Measurements from ENCODE around the gene LRRC4. TPM values are rescaled to one million over a fixed set of nuclear protein-coding genes. Genes with fewer than 3 reads are reported as not detected.

Gene LRRC4
- polyA plus RNA-seq, 1 donor, result 2.1 TPM

DNA sequence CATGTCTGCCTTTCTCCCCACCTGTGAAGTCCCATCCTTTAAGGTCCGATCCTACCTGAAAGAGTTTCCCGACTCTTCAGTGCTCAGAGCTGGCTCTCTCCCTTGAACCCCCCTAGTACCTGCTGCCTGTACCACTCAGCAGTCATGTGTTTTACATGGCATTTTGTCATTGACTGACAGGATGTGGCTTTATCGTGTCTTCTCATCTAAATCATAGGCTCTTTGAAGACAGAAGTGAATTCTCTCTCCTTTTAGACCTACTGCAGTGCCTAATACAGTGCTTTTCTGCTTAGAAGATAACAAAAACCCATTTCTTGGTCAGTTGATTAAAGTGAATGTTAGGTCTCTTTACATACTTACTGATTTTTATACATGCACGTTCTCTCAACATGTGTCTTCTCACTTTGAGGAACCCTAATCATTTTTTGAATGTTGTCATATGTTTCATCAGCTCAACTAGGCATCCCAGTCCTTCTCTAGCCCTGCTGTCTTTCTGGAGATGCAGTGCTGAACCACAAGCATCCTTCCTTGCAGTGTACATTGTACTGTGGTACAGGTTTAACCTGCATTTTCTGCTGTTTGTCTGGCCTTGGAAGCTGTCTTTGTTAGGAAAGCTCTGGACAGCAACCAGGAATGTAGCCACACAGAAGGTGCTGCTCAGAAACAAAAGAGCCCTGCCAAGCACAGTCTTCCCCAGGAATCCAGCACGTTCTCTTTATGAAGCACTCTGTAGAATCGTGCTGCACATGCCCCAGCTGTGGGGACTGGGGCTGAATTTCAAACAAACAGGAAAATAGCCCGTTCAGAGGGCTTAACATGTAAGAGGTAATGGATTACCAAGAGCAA lies 28.1 kb upstream of the LRRC4 start:
- no peaks in the 10 kb centered on the region for H3K27me3 ChIP-seq (ENCODE audit: control insufficient read depth, insufficient read depth, low read length)
- H3K27ac ChIP-seq (ENCODE audit: low read length), result no peak overlapping the region
- 53% methylated on average over 2 of the region's 7 CpGs for WGBS (ENCODE audit: insufficient coverage, low lambda C conversion rate)
- no peaks in the 10 kb centered on the region for H3K4me1 ChIP-seq (ENCODE audit: control insufficient read depth, insufficient read depth, low read length)
- H3K36me3 ChIP-seq (ENCODE audit: control insufficient read depth, insufficient read depth, low read length), result peaks cover 6% of the 10 kb centered on the region
- DNase-seq, result no peak
- no peaks in the 10 kb centered on the region for H3K9me3 ChIP-seq (ENCODE audit: control insufficient read depth, low read depth, low read length)
- H3K4me3 ChIP-seq (ENCODE audit: low read length), result no peak overlapping the region

DNA sequence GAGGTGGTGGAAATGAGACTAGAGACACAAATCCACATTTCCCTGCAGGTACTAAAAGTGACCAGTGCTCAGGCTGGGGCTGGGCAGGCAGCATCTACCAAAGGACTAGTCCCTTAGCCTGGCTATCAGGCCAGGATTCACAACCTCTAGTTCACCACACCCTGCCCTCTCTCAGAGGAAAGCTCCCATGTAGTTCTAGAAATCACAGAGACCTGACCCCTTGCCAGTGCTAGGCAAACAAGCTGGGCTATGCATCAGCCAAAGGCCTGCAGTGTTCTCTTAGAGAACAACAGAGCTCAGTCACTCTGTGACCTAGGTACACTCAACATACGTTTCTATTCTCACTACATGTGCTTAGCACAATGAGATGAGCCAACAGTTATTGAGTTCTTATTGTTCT lies 26.7 kb upstream of the LRRC4 start:
- Histone ChIP-seq H3K4me1 (ENCODE audit: control insufficient read depth, insufficient read depth, low read length) (no peaks in the 10 kb centered on the region), H3K36me3 (ENCODE audit: control insufficient read depth, insufficient read depth, low read length) (peaks cover 5% of the 10 kb centered on the region), H3K9me3 (ENCODE audit: control insufficient read depth, low read depth, low read length) (no peaks in the 10 kb centered on the region), H3K4me3 (ENCODE audit: low read length) (no peak overlapping the region), H3K27me3 (ENCODE audit: control insufficient read depth, insufficient read depth, low read length) (no peaks in the 10 kb centered on the region), H3K27ac (ENCODE audit: low read length) (no peak overlapping the region)
- DNase-seq, result no peak
- no CpG with 5 or more reads among the region's 1 CpG for WGBS (ENCODE audit: insufficient coverage, low lambda C conversion rate)

DNA sequence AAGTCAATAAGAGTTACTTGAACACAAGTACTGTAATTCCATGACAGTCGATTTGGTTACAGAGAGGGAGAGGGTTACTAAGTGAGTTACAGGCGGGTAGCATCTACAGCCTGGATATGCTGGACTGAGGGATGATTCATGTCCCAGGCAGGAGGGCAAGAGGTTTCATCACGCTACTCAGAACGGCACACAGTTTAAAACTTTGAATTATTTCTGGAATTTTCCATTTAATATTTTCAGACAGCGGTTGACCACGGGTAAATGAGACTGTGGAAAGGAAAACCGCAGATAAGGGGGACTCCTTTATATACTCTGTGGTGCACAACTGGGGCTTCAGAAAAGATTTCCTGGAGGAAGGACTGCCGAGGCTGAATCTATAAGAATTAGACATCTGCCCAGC lies 25.7 kb upstream of the LRRC4 start:
- no peaks in the 10 kb centered on the region for H3K27me3 ChIP-seq (ENCODE audit: control insufficient read depth, insufficient read depth, low read length)
- H3K4me1 ChIP-seq (ENCODE audit: control insufficient read depth, insufficient read depth, low read length), result no peaks in the 10 kb centered on the region
- no peak for DNase-seq
- H3K4me3 ChIP-seq (ENCODE audit: low read length), result no peak overlapping the region
- H3K36me3 ChIP-seq (ENCODE audit: control insufficient read depth, insufficient read depth, low read length), result peaks cover 5% of the 10 kb centered on the region
- H3K27ac ChIP-seq (ENCODE audit: low read length), result no peak overlapping the region
- no peaks in the 10 kb centered on the region for H3K9me3 ChIP-seq (ENCODE audit: control insufficient read depth, low read depth, low read length)
- 80% methylated on average over 1 of the region's 8 CpGs for WGBS (ENCODE audit: insufficient coverage, low lambda C conversion rate)

DNA sequence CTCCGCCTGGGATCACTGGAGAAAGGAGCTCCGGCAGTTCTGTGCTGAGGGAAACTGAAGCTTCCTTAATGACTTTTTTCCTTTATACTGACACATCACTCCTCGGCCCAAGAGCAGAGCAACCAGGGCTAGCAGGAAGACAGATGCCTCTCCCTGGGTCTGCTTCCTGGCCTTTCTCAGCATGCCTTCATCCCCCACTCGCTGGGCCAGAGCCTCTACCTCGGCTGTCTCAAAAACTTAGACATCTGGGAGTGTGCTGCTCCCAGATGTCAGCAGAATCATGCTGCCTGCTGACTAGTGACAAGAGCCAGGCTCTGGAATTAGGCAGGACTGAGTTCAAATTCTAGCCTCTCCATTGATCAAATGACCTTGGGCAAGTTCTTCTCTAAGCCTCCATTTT lies 24.4 kb upstream of the LRRC4 start:
- H3K27ac ChIP-seq (ENCODE audit: low read length), result no peak overlapping the region
- H3K4me3 ChIP-seq (ENCODE audit: low read length), result no peak overlapping the region
- H3K36me3 ChIP-seq (ENCODE audit: control insufficient read depth, insufficient read depth, low read length), result peaks cover 5% of the 10 kb centered on the region
- H3K27me3 ChIP-seq (ENCODE audit: control insufficient read depth, insufficient read depth, low read length), result no peaks in the 10 kb centered on the region
- H3K9me3 ChIP-seq (ENCODE audit: control insufficient read depth, low read depth, low read length), result no peaks in the 10 kb centered on the region
- no peaks in the 10 kb centered on the region for H3K4me1 ChIP-seq (ENCODE audit: control insufficient read depth, insufficient read depth, low read length)
- DNase-seq, result no peak
- WGBS (ENCODE audit: insufficient coverage, low lambda C conversion rate), result 63% methylated on average over 2 of the region's 5 CpGs

DNA sequence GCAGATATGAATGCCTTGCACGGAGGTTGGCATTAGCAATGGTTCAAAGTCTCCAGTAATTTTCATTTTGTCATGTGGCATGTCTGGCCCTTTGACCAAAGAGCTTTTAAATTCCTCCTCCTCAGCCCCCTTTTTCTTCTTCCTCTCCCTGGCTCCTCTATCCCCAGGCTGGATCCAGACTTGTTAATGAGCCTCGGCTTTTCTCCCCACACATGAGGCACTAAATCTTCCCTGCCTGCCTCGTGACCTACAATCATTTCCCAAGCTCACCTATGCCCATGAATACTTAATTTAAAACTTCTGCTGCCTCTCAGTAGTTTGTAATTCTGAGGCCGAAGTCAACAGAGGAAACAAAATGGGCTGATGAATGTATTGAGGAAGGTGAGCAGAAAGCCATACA lies 23.3 kb upstream of the LRRC4 start:
- DNase-seq, result no peak
- Histone ChIP-seq H3K4me3 (ENCODE audit: low read length) (no peak overlapping the region), H3K4me1 (ENCODE audit: control insufficient read depth, insufficient read depth, low read length) (no peaks in the 10 kb centered on the region), H3K27ac (ENCODE audit: low read length) (no peak overlapping the region), H3K36me3 (ENCODE audit: control insufficient read depth, insufficient read depth, low read length) (peaks cover 5% of the 10 kb centered on the region), H3K9me3 (ENCODE audit: control insufficient read depth, low read depth, low read length) (no peaks in the 10 kb centered on the region), H3K27me3 (ENCODE audit: control insufficient read depth, insufficient read depth, low read length) (no peaks in the 10 kb centered on the region)
- 100% methylated on average over 2 of the region's 4 CpGs for WGBS (ENCODE audit: insufficient coverage, low lambda C conversion rate)

DNA sequence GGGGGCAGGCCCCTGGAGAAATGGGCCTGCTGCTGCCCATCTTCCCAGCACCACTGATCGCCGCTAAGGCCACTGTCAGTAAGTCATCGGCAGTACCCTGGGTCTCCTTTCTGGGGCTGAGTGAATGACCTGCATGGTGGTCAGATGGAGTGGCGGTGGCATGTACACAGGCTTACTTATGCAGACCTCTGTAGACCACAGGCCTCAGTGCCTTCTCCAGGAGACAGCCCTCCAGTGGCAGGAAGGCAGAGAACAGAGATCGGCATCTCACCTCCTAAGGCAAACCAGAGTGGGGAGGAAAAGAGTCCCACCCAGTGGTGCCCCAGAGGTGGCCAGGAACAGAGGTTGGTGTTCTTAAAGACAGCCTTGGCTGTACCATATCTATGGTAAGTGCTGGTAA lies 22.8 kb upstream of the LRRC4 start:
- no CpG with 5 or more reads among the region's 5 CpGs for WGBS (ENCODE audit: insufficient coverage, low lambda C conversion rate)
- Histone ChIP-seq H3K27me3 (ENCODE audit: control insufficient read depth, insufficient read depth, low read length) (no peaks in the 10 kb centered on the region), H3K27ac (ENCODE audit: low read length) (no peak overlapping the region), H3K9me3 (ENCODE audit: control insufficient read depth, low read depth, low read length) (no peaks in the 10 kb centered on the region), H3K4me3 (ENCODE audit: low read length) (no peak overlapping the region), H3K4me1 (ENCODE audit: control insufficient read depth, insufficient read depth, low read length) (no peaks in the 10 kb centered on the region), H3K36me3 (ENCODE audit: control insufficient read depth, insufficient read depth, low read length) (peaks cover 5% of the 10 kb centered on the region)
- DNase-seq, result no peak

DNA sequence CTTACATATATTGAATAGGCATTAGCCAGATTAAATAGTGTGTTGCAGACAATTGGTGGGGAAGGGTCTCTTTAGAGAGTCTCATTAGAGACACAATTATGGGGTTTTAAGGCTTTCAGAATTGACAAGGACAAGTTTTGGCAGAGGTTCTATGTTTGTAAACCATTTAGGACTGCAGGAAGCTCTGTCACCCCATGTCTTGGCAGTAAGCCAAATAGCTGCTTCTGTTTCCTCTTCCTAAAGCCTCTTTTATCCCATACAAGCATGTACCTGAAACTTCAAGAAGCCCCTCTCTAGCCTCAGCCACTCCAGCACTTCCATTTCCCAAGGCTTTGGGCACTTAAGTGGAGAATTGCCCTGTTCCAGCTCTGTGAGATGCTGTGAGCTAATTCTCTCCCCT lies 21.8 kb upstream of the LRRC4 start:
- no peak for DNase-seq
- no peaks in the 10 kb centered on the region for H3K9me3 ChIP-seq (ENCODE audit: control insufficient read depth, low read depth, low read length)
- H3K4me3 ChIP-seq (ENCODE audit: low read length), result no peak overlapping the region
- H3K4me1 ChIP-seq (ENCODE audit: control insufficient read depth, insufficient read depth, low read length), result no peaks in the 10 kb centered on the region
- H3K36me3 ChIP-seq (ENCODE audit: control insufficient read depth, insufficient read depth, low read length), result peaks cover 5% of the 10 kb centered on the region
- no peaks in the 10 kb centered on the region for H3K27me3 ChIP-seq (ENCODE audit: control insufficient read depth, insufficient read depth, low read length)
- H3K27ac ChIP-seq (ENCODE audit: low read length), result no peak overlapping the region

DNA sequence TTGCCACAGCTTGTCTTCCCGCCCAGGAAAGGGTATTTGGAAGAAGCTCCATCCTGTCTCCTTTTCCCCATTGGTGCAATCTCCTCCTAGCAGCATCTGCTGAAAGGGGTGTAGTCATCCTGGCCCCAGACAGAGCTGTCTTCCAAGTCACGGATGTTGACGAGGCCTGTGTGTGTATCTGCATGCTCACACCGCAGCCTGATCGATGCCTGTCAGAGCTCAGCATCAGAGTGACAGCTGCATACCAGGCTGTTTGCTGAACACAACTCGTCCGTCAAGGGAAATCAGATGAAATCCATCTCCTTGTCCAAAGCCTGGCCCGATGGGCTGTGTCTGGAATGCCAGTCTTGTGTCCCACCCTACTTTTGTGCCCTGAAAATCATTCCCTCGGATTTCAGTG lies 21.2 kb upstream of the LRRC4 start:
- WGBS (ENCODE audit: insufficient coverage, low lambda C conversion rate), result 100% methylated on average over 1 of the region's 9 CpGs
- Histone ChIP-seq H3K27me3 (ENCODE audit: control insufficient read depth, insufficient read depth, low read length) (no peaks in the 10 kb centered on the region), H3K4me3 (ENCODE audit: low read length) (no peak overlapping the region), H3K9me3 (ENCODE audit: control insufficient read depth, low read depth, low read length) (no peaks in the 10 kb centered on the region), H3K4me1 (ENCODE audit: control insufficient read depth, insufficient read depth, low read length) (no peaks in the 10 kb centered on the region), H3K27ac (ENCODE audit: low read length) (no peak overlapping the region), H3K36me3 (ENCODE audit: control insufficient read depth, insufficient read depth, low read length) (peaks cover 5% of the 10 kb centered on the region)
- DNase-seq, result no peak

DNA sequence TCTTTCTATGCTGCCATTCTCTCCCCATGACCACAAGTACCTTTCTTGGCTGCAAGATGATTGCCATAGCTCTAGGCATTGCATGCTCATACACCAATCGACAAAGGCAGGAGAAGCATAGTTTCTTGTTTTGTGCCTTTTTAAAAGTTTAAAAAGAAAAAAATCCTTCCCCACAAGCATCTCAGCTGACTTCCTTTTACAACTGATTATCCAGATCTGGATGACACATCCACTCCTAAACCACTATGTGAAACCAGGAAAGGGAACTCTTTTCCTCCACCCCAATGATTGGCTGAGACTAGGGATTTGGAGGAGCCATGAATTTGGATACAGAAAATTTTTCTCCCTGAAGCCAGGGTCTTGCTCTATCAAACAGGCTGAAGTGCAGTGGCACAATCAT lies 14.5 kb upstream of the LRRC4 start:
- no CpG with 5 or more reads among the region's 1 CpG for WGBS (ENCODE audit: insufficient coverage, low lambda C conversion rate)

DNA sequence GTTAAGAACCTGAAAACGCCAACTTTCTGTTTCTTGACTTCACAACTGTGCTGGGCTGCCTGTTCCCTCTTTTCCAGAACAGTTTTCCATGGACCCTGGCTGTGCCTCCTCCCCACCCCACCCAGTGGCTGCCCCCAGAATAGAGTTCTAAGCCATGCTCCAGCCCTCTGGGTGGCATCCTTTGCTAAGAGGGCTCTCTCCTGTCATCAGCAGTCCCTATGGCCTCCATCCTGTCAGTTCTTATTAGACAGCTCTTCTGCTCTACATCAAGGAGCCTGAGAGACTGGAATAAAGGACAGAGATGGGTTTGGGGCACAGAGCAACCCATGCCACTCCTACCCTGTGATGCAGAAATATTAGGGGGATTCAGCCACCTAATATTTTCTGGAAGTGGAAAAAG lies 13.9 kb upstream of the LRRC4 start:
- H3K27me3 ChIP-seq (ENCODE audit: control insufficient read depth, insufficient read depth, low read length), result no peaks in the 10 kb centered on the region
- H3K36me3 ChIP-seq (ENCODE audit: control insufficient read depth, insufficient read depth, low read length), result peaks cover 12% of the 10 kb centered on the region
- no peaks in the 10 kb centered on the region for H3K9me3 ChIP-seq (ENCODE audit: control insufficient read depth, low read depth, low read length)
- no peak overlapping the region for H3K27ac ChIP-seq (ENCODE audit: low read length)
- H3K4me3 ChIP-seq (ENCODE audit: low read length), result no peak overlapping the region
- 100% methylated on average over 1 of the region's 1 CpG for WGBS (ENCODE audit: insufficient coverage, low lambda C conversion rate)
- no peak for DNase-seq
- H3K4me1 ChIP-seq (ENCODE audit: control insufficient read depth, insufficient read depth, low read length), result no peaks in the 10 kb centered on the region

More for the DNA sequence above, 14.5 kb upstream of the LRRC4 start:
- Histone ChIP-seq H3K4me3 (ENCODE audit: low read length) (no peak overlapping the region), H3K36me3 (ENCODE audit: control insufficient read depth, insufficient read depth, low read length) (peaks cover 12% of the 10 kb centered on the region), H3K27me3 (ENCODE audit: control insufficient read depth, insufficient read depth, low read length) (no peaks in the 10 kb centered on the region), H3K9me3 (ENCODE audit: control insufficient read depth, low read depth, low read length) (no peaks in the 10 kb centered on the region), H3K4me1 (ENCODE audit: control insufficient read depth, insufficient read depth, low read length) (no peaks in the 10 kb centered on the region), H3K27ac (ENCODE audit: low read length) (no peak overlapping the region)
- DNase-seq, result no peak

DNA sequence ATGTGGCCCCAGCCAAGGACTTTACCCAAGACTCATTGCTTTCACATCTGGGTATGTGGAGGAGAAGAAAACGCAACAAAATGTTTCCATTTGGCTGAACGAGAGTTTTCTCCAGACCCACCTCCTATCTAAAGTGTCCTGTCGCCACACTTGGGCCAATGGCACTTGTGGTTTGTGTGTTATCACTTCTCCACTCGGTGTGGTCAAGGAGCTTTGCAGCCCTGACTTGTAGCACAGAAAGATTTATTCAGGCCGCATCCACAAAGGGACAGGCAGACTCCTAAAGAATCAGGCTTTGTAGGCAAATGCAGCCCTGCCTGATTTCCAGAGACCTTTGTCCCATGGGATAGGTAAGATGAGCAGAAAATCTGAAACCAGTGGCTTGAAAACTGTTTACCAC lies 12.8 kb upstream of the LRRC4 start:
- no peak for DNase-seq
- Histone ChIP-seq H3K27me3 (ENCODE audit: control insufficient read depth, insufficient read depth, low read length) (no peaks in the 10 kb centered on the region), H3K4me3 (ENCODE audit: low read length) (no peak overlapping the region), H3K9me3 (ENCODE audit: control insufficient read depth, low read depth, low read length) (no peaks in the 10 kb centered on the region), H3K4me1 (ENCODE audit: control insufficient read depth, insufficient read depth, low read length) (peaks cover 9% of the 10 kb centered on the region), H3K27ac (ENCODE audit: low read length) (no peak overlapping the region), H3K36me3 (ENCODE audit: control insufficient read depth, insufficient read depth, low read length) (peaks cover 12% of the 10 kb centered on the region)
- no CpG with 5 or more reads among the region's 5 CpGs for WGBS (ENCODE audit: insufficient coverage, low lambda C conversion rate)
